Peyer's patch (tissue), 4 donors: ENCODE data around the gene ACTR3C. TPM values are rescaled to one million over a fixed set of nuclear protein-coding genes. Genes with fewer than 3 reads are reported as not detected.
"Not testable (repeated sequence)": the region's sequence is repeated elsewhere in the genome, so short reads cannot be mapped to it uniquely, and the experiment has no call there.

Experiments
- DNase-seq, 3 donors: peaks; one replicate each; pipeline ENCODE4 v3.0.0-alpha.2; 2017 to 2019
- H3K27ac ChIP-seq, 4 donors: fragments of 200-600 bp; sonication (generic); one replicate each; pipeline ENCODE4 v1.5.1; 2016 to 2019
- H3K27me3 ChIP-seq, 2 donors: fragments of 200-600 bp; sonication (generic); one replicate each; pipeline ENCODE4 v1.5.1; 2019
- H3K36me3 ChIP-seq, 3 donors: fragments of 200-600 bp; sonication (generic); one replicate each; pipeline ENCODE4 v1.5.1; 2016 to 2019
- H3K4me1 ChIP-seq, 4 donors: fragments of 200-600 bp; sonication (generic); one replicate each; pipeline ENCODE4 v1.5.1; 2016 to 2019
- H3K4me3 ChIP-seq, 4 donors: fragments of 200-600 bp; sonication (generic); 1 replicate in 3 of 4; 2 replicates in 1 of 4; pipeline ENCODE4 v1.5.1; 2016 to 2019; ENCODE audit warnings: mild to moderate bottlenecking in 1 of 4
- H3K9me3 ChIP-seq, 4 donors: fragments of 200-600 bp; sonication (generic); one replicate each; pipeline ENCODE4 v1.5.1; 2016 to 2019; ENCODE audit warnings: mild to moderate bottlenecking in 1 of 4
- POLR2A ChIP-seq, 2 donors: fragments of 450-650 bp; IDR thresholded peaks; one replicate each; pipeline ENCODE4 v1.5.1; 2017; ENCODE audit warnings: antibody characterized with exemption in 2 of 2, mild to moderate bottlenecking in 2 of 2, moderate library complexity in 2 of 2
- total RNA-seq, 4 donors: library from RNA; depleted of rRNA; stranded (reverse); fragments of >200 nt; gene quantifications; one replicate each; pipeline ENCODE4 v1.1.0, GENCODE V29; 2016
- TF ChIP-seq, protein P1 (sequence below), 6 experiments: fragments of 450-650 bp in 4 of 6; fragments of 200-600 bp in 2 of 6; sonication (generic) in 1 of 6; IDR thresholded peaks; one replicate each; pipeline ENCODE4 v1.5.1; 2017 to 2019; ENCODE audit warnings: antibody characterized with exemption in 6 of 6, mild to moderate bottlenecking in 3 of 6, moderate library complexity in 1 of 6

ACTR3C gene
- total RNA-seq, 4 donors from 2014 or later = 34.5 to 70.4 (median 56.8) TPM

DNA sequence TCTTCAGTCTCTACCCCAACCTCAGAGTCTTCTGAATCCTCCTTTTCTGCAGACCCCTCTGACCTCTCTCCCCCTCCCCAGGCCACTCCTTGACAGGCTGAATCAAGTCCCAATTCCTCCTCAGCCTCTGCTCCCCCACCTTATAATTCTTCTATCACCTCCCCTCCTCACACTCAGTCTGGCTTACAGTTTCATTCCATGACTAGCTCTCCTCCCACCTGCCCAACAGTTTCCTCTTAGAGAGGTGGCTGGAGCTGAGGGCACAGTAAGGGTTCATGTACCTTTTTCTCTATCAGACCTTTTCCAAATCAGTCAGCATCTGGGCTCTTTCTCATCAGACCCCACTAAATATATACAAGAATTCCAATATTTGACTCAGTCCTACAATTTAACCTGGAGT lies 14.8 kb downstream of the ACTR3C start:
- no peak for TF ChIP-seq POLR2A (IDR thresholded peaks at IDR 0.05)
- TF ChIP-seq, protein P1, sequence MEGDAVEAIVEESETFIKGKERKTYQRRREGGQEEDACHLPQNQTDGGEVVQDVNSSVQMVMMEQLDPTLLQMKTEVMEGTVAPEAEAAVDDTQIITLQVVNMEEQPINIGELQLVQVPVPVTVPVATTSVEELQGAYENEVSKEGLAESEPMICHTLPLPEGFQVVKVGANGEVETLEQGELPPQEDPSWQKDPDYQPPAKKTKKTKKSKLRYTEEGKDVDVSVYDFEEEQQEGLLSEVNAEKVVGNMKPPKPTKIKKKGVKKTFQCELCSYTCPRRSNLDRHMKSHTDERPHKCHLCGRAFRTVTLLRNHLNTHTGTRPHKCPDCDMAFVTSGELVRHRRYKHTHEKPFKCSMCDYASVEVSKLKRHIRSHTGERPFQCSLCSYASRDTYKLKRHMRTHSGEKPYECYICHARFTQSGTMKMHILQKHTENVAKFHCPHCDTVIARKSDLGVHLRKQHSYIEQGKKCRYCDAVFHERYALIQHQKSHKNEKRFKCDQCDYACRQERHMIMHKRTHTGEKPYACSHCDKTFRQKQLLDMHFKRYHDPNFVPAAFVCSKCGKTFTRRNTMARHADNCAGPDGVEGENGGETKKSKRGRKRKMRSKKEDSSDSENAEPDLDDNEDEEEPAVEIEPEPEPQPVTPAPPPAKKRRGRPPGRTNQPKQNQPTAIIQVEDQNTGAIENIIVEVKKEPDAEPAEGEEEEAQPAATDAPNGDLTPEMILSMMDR (IDR thresholded peaks at IDR 0.05) = no peak
- no peak overlapping the region for H3K27ac ChIP-seq

DNA sequence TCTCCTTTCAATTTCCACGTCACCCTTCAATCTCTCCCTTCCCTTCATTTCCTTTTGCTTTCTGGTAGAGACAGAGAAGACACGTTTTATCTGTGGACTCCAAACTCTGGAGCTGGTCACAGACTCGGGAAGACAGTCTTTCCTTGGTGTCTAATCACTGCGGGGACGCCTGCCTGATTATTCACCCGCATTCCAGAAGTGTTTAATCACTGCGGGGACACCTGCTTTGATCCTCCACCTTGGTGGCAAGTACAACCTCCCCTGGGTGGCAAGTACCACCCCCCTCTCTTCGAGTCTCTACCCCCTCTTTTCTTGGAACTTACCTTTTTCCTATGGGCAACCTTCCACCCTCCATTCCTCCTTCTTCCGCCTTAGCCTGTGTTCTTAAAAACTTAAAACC lies 15.4 kb downstream of the ACTR3C start:
- TF ChIP-seq POLR2A (IDR thresholded peaks at IDR 0.05) = no peak
- TF ChIP-seq, protein P1 (IDR thresholded peaks at IDR 0.05) = no peak
- Histone ChIP-seq H3K9me3 (no peaks in the 10 kb centered on the region), H3K4me1 (no peaks in the 10 kb centered on the region), H3K27ac (no peak overlapping the region), H3K27me3 (no peaks in the 10 kb centered on the region), H3K4me3 (no peak overlapping the region), H3K36me3 (no peaks in the 10 kb centered on the region)
- DNase-seq = no peak

More for the DNA sequence above, 14.8 kb downstream of the ACTR3C start:
- Histone ChIP-seq H3K36me3 (no peaks in the 10 kb centered on the region), H3K9me3 (no peaks in the 10 kb centered on the region), H3K27me3 (no peaks in the 10 kb centered on the region), H3K4me3 (no peak overlapping the region), H3K4me1 (no peaks in the 10 kb centered on the region)
- DNase-seq = no peak

- no peak for DNase-seq
- H3K9me3 ChIP-seq = no peaks in the 10 kb centered on the region
- H3K4me3 ChIP-seq = no peak overlapping the region
- H3K4me1 ChIP-seq = no peaks in the 10 kb centered on the region
- no peaks in the 10 kb centered on the region for H3K36me3 ChIP-seq
- no peak overlapping the region for H3K27ac ChIP-seq
- H3K27me3 ChIP-seq = no peaks in the 10 kb centered on the region
- TF ChIP-seq, protein P1 (IDR thresholded peaks at IDR 0.05) = no peak
- TF ChIP-seq POLR2A (IDR thresholded peaks at IDR 0.05) = no peak
These were observed 16.2 kb downstream of the ACTR3C start for GRCh38 chr7:150307129-150307528.

- not testable (repeated sequence) for H3K4me3 ChIP-seq, H3K4me1 ChIP-seq, H3K36me3 ChIP-seq, H3K27me3 ChIP-seq, H3K27ac ChIP-seq, DNase-seq, H3K9me3 ChIP-seq
These were observed 17.0 kb downstream of the ACTR3C start for GRCh38 chr7:150306377-150306776.

- H3K4me1 ChIP-seq, H3K9me3 ChIP-seq, H3K27ac ChIP-seq, DNase-seq, H3K4me3 ChIP-seq, H3K27me3 ChIP-seq, H3K36me3 ChIP-seq: not testable (repeated sequence)
These were observed 17.5 kb downstream of the ACTR3C start for GRCh38 chr7:150305903-150306284.

- H3K9me3 ChIP-seq, H3K27ac ChIP-seq, H3K4me1 ChIP-seq, H3K27me3 ChIP-seq, H3K4me3 ChIP-seq, DNase-seq, H3K36me3 ChIP-seq: not testable (repeated sequence)
These were observed 18.0 kb downstream of the ACTR3C start for GRCh38 chr7:150305259-150305902.

GRCh38 chr7:150304499-150305258 lies 18.7 kb downstream of the ACTR3C start:
- not testable (repeated sequence) for H3K27ac ChIP-seq

DNA sequence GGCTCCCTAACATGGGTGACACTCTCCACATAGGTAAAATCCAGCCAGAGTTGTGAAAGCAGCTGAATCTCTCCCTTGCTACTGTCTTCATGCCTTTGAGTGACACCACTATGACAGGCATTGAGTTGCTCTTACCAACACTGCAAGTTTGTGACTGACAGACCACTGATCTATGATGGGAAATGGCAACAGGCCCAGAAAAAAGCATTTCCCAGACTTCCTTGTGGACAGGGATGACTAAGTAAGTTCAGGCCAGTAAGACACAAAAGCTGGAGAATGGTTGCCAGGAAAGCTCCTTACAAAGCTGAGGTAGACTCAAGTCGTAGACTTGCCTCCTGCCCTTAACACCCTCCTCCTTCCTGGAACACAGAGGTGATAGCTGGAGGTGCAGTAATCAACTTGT lies 20.4 kb downstream of the ACTR3C start:
- H3K4me3 ChIP-seq, H3K36me3 ChIP-seq, H3K27ac ChIP-seq, DNase-seq, H3K27me3 ChIP-seq, H3K4me1 ChIP-seq, H3K9me3 ChIP-seq: not testable (repeated sequence)

More at GRCh38 chr7:150304499-150305258, 18.7 kb downstream of the ACTR3C start:
- H3K4me1 ChIP-seq, H3K9me3 ChIP-seq, H3K4me3 ChIP-seq, H3K36me3 ChIP-seq, DNase-seq, H3K27me3 ChIP-seq: not testable (repeated sequence)

DNA sequence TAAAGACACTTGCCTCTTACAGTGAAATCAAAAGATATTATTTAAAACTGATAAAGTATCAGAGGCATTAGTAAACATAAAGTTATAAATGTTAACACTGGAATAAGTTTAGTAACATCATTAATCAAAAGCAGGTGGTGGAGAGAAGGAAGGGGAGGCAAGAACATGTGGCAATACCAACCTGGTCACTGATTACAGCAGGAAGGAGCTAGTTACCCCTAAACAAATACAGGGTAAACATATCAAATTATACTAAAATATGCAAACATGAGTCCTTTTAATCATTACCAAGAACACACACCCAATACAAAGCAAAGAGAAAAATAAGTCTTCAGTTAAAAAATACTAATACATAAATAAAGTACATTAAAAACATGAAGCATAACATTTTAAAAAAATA lies 25.4 kb downstream of the ACTR3C start:
- not testable (repeated sequence) for H3K27ac ChIP-seq, H3K9me3 ChIP-seq, DNase-seq

GRCh38 chr7:150296802-150297201 lies 26.5 kb downstream of the ACTR3C start:
- DNase-seq, H3K27ac ChIP-seq, H3K4me3 ChIP-seq, H3K27me3 ChIP-seq, H3K4me1 ChIP-seq, H3K36me3 ChIP-seq, H3K9me3 ChIP-seq: not testable (repeated sequence)

More for the DNA sequence above, 25.4 kb downstream of the ACTR3C start:
- not testable (repeated sequence) for H3K36me3 ChIP-seq, H3K4me1 ChIP-seq, H3K4me3 ChIP-seq, H3K27me3 ChIP-seq

- H3K4me1 ChIP-seq, H3K9me3 ChIP-seq, H3K27me3 ChIP-seq, H3K4me3 ChIP-seq, DNase-seq, H3K36me3 ChIP-seq, H3K27ac ChIP-seq: not testable (repeated sequence)
These were observed 27.7 kb downstream of the ACTR3C start for GRCh38 chr7:150295614-150296013.

DNA sequence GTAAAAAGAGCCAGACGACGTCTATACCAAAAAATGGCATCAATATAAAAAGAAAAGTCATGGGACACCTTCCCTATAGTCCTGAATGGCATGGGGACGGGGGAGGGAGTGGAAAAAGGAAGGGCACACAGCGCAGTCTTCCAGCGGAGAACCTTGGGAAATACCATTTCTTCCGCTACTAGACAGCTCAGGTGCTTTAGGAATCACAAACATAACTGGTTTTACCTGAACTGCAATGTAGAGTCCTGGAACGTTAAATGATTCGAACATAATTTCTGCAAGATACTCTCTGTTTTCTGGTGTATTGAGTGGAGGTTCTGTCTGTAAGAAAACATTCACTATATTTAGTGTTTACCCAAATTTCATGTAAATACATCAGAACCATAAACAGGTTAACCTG lies 28.3 kb downstream of the ACTR3C start:
- not testable (repeated sequence) for H3K9me3 ChIP-seq, DNase-seq, H3K4me3 ChIP-seq, H3K4me1 ChIP-seq, H3K27ac ChIP-seq, H3K27me3 ChIP-seq, H3K36me3 ChIP-seq
